NCI-H146 treated with DMSO at 0.1 percent for 48 hours (cell line): ENCODE measurements around the gene CASZ1.

Experiments
- DNase-seq: peaks from one replicate; lab custom pipeline; 2025; ENCODE audit not compliant: unreplicated experiment; lab: John Stamatoyannopoulos, UW

The CASZ1 gene

DNA sequence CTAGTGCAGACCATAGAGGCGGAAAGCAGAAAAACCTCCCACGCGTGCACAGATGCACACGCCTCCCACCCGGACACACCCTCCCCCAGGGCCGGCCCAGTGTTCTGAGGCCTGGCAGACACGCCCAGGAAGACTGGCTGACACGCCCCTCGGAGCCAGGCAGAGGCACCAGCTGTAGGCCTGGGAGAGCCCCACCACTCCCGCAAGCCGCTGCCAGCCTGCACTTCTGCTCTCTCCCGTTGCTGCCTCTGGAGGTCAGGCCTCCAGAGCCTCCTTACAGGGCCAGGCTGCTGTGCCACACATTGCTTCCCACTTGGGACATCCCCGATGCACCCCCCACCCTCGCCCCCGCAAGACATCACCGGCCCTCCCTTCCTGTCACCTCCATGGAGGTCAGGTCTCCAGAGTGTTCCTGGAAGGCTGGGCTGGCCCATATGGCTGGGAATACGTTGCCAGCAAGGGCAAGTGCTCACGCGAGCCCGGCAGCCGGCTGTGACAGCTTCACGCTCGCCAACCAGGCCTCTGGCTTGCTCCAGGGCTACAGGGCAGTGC lies 40.4 kb downstream of the CASZ1 start:
- no peak for DNase-seq

DNA sequence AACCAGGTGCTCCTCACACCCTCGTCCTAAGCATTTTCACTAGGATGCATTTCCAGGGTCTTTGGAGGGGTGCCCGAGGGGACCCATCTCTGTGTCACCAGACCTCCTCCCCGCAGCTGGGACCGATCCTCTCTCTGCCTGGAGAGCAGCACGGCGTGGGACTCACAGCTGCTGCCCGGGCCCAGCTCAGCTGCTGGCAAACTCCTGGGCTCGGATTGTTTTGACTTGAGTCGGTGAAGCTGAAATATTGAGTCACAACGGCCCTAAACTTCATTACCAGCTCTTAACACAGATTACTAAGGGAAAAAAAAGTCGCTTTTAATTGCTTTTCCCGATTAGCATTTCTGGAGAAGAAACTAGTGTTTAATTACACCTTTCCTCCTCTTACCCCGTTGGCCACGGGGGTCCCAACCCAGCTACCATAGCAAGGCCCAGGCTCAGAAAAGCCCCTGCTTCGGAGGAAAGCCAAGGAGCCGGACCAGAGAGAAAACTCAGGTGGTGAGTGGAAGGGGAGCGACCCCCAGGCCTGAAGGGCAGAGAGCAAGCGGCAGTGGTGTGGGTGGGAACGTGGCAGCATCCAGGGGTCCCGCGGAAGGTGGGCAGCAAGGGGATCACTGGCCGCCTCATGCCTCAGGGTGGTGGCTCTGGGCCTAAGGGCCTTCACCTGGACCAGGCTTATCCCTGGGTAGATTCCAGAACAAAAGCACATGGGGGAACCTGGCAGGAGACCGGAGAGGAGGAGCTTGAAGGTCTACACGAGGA lies 41.7 kb downstream of the CASZ1 start:
- DNase-seq = no peak

DNA sequence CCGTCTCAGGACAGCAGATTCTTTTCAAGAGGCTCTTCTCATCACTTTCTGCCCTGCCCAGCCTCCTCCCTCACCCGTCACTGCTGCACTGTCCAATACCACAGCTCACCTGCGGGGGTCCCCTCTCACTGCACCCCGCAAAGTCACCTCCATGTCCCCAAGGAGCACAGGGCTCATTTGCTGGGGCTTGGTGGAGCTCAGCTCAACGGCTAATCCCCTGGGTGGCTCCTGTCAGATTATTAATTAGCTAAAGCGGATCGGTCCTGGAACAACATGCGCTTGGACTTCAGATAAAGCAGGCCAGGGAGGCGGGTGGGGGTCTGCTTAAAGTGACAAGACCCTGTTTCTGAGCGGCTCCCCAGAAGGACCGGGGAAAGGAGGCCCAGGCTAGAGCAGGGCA lies 43.1 kb downstream of the CASZ1 start:
- DNase-seq = no peak

DNA sequence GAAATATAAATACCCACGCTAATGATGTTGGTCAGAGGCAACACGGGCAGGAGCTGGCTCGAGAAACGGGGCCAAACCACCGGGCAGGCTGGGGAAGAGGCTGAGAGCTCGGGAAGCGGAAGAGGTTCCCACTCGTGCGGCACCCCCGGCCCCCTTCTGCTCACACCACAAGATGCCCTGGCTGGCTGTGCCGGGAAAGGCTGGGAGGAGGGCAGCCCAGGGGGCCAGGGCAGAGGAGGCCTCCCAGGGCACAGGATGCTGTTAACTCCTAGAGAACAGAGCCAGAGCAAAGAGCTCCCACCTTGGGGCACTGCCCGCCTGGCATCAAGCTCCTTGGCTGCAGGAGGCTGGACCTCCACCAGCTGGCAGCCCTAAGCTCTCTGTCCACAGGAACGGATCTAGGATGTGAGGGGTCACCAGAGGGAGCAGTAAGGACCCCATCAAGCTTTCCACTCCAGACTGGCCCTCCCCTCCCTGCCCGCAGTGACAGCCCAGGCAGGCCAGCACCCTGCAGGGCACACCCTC lies 44.8 kb downstream of the CASZ1 start:
- no peak for DNase-seq

DNA sequence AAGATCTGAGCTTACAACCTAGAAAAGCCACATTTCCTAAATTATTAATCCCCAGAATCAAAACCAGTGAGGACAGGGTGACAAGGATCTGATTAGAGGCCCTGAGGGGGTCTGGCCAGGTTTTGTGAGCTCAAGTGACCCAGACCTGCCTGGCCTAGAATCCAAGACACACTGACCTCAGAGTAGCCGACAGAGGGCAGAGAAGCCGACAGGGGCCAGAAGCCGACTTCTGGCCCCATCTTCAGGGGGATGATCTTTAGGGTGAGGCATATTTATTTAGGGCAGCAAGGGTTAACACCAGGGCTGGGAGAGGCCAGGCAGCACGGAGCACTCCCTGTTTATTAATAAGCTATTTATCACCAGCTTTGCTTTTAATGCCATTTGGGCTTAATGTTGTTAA lies 45.3 kb downstream of the CASZ1 start:
- no peak for DNase-seq

DNA sequence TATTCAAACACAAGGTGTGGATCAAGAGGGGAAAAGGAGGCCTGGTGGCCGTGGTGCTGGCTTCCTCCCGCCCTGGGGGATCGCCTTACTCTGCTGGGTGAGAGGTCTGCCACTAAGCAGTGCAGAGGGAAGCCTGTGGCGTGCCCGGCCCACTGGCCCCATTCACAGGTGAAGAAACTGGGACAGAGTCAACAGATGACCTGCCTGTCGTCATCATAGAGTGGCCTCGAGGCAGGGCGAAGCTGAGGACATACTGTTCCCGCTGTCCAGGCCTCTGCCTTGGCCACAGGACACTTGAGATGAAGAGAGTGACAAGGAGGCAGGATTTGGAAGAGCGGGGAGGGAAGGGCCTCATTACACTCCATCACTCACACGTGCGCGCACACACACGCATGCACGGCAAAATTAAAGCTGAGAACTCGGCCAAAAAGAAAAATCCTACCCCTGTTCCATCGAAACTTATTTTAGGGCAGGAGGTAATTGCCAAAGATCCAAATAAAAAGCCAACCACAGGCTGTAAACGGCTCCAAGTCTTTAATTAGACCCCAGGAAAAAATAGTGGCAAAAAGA lies 50.5 kb downstream of the CASZ1 start:
- DNase-seq = no peak

DNA sequence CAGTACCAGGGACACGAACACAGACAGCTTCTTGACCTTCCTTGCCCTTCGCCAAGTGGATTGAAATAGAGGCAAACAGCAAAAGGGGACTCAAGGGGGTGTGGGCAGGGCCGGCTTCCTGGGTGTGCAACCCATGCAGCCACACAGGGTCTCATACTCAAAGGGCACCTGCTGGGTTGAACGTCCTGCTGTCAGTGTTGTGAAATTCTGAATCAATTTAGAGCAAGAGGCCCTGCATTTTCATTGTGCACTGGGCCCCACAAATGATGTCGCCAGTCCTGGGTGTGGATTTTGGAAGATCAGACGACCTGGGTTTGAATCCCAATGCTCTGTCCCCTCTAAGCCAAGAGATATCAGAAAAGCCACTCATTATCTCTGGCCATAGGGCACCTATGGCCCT lies 51.1 kb downstream of the CASZ1 start:
- no peak for DNase-seq

DNA sequence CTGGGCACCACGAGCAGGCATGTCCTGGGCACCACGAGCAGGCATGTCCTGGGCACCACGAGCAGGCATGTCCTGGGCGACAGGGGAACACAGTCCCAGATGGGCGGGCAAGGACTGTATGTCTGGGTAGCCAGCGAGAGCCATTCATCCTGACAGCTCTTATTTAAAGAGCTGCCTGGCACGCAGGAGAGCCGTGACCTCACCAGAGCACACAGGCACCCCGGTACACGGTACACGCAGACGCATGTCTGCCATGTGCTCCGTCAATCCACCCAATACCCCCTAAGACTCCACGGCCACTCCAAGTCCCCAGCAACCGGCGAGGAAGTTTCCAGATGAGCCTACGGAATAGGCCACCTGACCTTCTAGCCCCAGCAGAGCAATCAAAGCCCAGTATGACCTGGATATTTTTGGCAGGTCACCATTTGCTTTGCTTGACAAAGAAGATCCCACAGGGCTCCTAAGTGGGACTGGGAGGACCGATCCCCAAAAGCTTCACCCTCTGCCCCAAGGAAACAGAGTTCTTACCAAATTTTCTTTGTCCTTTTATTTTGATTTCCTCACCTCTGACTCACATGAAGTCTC lies 51.7 kb downstream of the CASZ1 start:
- no peak for DNase-seq

DNA sequence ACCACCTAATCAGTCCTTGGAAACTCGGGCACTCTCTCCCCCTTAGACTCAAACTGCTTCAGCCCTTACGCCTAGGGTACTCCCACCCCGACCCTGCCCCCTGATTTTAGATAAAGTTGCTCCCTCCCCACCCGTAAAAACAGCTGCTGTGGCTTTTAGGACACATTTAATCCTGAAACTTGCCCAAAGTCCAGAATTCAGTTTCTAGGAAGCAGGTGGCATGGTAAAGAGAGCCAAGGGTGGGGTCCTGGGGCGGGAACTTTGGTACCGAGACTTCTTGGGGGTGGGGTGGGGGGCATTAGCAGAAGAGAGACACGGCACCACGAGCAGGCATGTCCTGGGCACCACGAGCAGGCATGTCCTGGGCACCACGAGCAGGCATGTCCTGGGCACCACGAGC lies 52.4 kb downstream of the CASZ1 start:
- no peak for DNase-seq

DNA sequence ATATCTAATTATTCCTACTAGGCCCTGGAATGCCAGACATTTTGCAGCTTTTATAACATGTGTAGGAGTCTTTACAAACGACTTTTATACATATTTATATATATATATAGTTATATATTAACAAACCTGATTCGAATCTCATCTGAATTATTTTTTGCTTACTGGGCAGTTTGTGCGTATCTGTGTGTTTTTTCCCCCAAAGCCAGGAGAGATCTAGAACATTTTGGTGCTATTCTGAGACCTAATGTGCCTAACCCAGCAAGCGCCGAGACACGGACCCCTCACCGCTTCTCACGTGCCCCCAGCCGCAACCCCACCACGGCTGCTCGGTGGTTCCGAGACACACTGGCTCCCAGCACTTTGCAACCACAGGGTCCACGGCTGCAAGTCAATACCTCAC lies 54.8 kb downstream of the CASZ1 start:
- no peak for DNase-seq

DNA sequence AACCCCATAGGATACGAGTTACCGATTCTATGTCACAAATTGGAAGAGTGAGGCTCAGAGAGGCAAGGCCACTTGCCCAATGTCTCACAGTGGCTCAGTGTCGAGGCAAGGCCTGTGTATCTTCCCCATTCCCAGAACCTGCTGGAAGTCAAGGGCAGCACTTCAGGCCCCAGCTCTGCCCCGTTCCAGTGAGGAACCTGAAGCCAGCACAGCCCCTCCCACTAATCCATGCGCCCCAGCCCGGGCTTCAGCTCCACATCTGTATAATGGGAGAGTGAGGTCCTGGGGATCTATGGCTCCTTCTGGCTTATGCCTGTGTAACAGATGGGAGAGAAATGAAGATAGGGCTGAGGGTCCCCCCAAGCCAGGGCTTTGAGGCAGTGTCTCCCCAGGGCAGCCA lies 56.3 kb downstream of the CASZ1 start:
- no peak for DNase-seq

DNA sequence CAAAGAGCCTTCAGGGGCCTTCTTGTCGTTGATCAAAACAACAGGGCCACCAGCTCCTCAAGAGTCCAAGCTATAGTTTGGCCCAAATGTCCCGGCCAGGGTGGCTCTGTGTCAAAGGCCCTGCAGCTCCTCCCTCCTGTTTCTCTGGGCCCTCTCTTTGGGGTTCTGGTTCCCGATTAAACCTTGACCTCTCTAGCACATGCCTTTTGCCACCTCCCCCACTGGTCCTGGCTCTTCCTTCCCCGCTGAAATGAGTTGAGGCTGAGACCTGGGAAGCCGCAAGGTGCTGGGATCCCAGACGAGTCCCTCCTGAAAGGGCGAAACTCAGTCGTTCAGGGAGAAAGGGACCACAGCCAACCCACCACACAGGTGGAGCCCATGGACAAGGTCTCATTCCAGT lies 56.9 kb downstream of the CASZ1 start:
- DNase-seq = no peak

DNA sequence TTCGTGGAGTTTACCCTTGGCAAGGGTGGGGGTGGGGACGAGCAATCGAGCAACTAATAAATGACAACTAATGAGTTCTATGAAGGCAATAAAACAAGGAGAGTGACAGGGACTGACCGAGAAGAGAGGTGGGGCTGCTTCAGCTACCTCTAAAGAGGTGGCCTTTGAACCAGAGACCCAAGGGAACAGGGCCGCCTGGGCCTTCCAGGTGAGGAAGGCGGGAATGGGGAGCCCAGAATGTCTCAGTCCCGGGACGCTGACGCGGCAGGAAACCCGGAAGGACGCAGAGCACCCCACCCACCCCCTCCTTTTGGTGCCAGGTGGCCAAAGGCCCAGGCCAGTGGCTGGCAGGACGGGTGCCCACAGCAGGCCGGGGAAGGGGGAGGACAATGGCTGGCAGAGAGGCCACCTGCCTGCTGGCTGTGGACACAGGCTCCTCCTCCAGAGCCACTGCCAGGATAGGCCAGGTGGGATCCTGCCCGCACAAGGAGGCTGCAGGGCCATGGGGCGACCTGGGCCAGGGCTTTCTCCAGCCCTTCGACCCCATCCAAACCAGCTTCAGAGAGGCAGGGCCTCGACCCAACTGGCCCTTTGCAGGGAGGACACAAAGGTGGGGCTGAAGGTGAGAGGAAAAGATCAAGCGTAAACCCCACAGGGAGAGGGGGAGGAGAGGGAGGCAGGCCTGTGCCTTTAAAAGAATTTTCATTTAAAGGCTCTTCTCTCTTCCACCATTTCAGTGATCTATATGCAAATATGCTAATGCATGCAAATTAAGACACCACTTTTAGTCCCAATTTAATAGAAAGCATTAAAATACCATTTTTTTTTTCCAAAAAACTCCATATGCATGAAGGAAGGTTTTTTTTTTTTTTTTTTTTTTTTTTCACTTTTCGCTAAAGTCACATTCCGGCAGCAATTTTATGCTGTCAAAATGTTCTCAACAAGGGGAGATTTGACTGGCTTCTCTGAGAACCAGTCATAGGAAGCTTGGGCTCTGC lies 58.1 kb downstream of the CASZ1 start:
- DNase-seq = no peak

DNA sequence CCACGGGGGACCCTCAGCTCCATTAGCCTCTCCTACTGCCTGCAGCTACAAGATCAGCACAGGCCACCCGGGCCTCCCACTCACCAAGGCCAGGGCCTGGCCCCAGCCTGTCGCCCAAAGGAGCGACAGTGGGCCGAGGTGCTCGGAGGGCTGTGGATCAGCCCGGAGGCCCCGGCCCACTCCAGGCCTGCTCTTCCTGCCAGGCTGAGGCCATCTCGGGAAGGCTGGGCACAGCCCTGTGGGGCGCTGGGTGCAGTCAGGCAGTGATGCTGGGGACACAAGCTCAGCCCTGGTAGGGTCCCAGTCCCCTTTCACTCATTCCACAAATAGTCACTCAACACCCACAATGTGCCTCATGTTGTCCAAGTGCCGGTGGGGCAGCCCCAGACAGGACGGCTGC lies 58.8 kb downstream of the CASZ1 start:
- DNase-seq = no peak

DNA sequence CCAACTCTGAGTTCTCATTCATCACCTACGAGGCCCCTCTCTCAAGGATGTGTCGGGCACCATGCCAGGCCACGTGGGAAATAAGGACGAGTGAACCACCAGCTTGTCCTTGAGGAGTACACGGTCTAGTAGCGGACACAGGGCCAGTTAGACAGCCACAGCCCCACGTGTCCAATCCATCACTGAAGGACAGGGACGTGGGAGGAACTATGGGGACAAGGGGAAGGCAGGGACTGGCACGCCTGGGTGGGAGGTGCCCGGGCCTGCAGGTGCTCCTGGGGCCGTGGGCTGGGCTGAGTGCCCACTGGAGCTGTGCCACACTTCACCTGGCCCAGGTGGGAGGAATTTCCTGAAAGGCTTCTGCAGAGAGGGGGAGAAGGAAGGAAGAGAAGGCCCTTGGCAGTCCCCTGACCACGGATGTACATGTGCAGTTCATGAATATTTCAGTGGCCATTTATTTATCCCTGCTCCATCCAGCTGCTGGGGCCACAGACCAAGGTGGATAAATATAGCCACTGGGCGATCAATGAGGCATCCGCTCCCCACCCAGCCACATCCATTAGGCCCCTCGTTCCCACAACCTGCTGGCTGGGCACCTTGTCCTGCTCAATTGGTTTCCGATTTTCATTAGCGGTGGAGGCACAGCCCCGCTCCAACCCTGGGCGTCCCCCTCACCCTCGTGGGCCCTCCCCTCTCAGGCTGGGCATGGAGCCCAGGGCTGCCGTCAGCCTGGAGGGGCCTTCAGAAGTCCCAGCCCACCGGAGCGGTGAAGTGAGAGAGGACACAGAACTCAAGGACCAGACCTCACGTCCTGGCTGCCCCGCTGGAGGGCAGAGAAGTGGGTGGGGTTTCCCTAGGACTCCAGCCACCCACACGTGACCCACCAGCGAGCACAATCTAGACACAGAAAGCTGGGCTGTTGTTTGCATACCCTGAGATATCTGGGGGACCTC lies 59.5 kb downstream of the CASZ1 start:
- DNase-seq = no peak

DNA sequence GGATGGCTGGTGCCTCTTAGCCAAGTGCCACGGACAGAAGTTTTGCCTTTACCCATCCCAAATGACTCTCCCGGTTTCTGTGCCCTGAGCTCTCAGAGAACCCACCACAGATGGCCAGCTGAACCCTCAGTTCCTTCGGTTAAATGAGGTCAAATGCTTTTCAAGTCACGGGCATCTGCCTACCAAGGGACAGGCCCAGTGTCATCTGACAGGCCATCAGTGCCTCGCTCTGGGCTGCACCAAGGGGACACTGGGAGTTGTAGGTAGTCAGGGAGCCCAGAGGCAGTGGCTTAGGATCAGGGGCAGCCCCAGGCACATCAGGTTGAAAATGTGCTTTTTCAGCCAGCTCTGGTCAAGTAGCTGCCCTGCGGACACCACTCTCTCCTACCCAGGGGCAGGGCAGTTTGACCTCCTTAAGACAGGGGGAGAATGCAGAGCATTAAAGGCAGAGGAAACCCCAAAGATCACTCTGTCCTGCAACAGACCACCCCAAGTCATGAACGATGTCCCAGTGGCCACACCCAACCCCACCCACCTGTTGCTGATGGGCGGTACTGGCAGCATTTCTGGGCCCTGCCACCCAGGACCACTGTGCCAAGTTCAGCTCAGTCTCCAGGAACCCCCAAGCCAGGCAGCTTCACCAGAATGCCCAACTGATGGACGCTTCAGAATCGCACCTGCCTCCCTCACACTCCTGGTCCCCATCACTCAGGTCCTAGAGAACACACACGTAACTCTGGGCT lies 60.7 kb downstream of the CASZ1 start:
- DNase-seq = no peak

DNA sequence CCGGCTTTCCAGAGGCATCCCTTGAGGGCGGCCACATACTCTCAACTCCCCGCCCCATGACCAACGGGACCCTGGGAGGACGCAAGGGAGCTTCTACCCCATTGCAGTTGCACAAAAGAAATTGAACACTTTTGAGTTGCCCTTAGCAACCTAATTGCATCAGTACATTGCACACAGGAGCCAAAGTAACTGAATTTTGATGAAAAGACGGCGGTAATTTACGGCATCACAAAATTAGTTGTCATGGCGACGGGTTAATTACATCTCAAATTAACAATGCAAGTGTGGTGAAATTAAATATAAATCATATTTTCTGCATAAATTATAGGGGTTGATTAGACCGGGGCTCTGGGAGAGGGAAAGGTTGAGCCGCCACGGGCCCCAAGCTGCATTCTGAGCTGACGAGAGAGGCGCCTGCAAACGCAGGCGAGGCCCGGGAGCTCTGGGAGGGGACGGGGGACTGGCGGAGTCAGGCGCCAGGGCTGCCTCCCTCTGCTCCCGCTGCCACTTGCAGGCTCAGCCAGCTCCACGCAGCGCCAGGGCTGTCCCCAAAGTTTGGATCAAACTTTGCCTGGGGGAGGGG lies 61.4 kb downstream of the CASZ1 start:
- no peak for DNase-seq

DNA sequence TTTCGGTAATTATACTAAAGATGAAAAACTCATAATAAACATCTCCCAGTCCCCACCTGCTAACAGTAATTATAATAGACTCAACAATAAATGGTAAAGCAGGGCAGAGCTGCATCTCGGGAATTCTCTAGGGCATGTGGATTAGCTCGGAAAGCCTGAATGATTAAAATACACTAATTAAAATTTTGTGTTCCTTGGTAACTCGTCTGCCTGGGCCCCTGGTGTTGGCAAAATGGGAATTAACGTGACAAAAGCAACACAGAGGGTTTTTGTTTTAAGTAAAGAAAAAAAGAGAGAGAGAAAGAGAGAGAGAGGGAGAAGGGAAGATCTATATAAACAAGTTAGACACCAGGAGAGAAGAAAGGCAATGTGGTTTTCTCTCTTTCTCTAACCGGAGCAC lies 62.1 kb downstream of the CASZ1 start:
- no peak for DNase-seq
